HG02588 (cell line): ENCODE measurements around the gene DSCAM.
"Not testable (repeated sequence)": the region's sequence is repeated elsewhere in the genome, so short reads cannot be mapped to it uniquely, and the experiment has no call there.

ENCODE experiments used
- ATAC-seq: cut with Tn5 transposase; IDR thresholded peaks from one replicate; pipeline ENCODE4 v1.9.1; 2021; ENCODE audit warnings: mild to moderate bottlenecking, moderate library complexity; ENCODE audit not compliant: unreplicated experiment

Gene DSCAM

DNA sequence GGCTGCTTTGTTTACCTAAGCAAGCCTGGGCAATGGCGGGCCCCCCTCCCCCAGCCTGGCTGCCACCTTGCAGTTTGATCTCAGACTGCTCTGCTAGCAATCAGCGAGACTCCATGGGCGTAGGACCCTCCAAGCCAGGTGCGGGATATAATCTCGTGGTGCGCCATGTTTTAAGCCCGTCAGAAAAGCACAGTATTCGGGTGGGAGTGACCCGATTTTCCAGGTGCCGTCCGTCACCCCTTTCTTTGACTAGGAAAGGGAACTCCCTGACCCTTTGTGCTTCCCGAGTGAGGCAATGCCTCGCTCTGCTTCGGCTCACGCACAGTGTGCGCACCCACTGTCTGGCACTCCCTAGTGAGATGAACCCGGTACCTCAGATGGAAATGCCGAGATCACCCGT is 818.6 kb downstream of the DSCAM start:
- ATAC-seq = not testable (repeated sequence)

DNA sequence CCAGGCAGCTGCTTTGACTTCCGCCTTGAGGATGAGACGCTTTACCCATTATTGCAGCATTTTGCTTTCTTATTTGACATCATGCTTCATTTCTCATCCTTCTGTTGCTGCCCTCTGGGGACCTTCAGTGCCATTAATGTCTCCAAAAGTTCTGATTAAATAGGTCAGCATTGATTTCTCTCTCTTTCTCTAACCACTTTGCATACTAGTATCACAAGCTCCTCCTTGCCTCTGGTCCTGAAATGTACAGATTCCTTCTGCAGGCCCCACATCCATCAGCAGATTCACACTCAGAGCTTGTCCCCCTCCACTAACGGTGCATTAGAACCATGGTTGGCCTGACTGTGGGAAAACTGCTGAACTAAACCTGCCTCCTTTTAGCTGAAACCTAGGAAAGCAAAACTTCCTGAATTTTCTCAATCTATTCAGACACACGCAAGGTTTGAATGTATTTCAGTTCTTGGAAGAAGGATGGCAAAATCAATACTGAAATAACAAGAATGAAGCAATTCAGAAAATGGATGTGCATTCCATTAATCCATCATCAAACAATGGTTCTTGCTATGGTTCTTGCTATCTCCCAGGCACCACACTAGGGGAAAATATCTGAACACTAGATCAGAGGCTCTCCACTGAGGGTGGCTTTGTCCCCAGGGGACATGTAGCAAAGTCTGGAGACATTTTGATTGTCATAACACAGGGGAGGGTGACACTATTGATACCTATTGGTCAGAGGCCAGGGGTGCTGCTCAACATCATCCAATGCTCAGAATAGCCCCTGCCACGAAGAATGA is 825.2 kb downstream of the DSCAM start:
- ATAC-seq = no peak

DNA sequence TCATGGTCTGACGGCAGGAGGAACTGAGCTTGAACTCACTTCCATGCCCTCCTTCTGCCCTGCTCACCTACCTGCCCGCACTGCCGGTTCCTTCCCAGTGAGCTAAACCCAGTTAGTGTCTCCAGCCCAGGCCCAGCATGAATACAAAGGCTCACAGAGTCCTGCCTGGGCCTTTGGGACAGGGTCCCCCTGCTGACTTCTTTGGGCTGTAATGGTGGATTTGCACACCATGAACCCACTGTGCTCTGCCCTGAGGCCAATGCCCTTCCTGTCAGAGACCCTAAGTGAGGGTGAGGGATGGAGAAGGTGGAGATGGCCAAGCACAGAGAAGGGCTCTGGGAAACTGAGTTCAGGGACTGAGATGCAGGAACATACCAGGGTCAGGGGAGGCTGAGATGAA is 826.3 kb downstream of the DSCAM start:
- no peak for ATAC-seq

DNA sequence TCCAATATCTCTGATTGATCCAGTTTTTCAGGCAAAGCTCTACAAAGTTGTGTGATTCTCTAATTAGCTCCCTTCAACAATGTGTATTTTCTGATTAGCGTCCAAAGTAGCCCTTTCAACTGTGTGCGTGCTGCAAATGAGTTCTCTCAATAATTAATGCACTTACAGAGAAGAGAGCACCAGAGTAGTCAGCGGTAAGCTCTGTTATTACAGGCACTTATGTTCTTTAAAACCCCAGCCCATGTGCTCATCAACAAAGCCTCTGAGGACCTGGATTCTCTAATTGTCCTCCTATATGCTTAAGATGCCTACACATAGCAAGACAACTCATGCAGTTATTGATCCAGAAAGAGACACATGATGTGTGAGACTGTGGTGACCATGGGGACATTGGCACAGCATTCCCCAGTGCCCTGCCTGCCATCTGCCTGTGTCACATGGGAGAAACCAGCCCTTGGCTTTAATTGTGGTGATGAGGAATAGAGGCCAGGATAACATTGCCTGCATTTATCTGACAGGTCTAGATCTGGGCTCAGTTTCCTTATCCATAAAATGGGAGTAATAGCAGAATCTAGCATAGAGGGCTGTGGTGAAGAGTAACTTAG is 828.0 kb downstream of the DSCAM start:
- ATAC-seq = no peak

DNA sequence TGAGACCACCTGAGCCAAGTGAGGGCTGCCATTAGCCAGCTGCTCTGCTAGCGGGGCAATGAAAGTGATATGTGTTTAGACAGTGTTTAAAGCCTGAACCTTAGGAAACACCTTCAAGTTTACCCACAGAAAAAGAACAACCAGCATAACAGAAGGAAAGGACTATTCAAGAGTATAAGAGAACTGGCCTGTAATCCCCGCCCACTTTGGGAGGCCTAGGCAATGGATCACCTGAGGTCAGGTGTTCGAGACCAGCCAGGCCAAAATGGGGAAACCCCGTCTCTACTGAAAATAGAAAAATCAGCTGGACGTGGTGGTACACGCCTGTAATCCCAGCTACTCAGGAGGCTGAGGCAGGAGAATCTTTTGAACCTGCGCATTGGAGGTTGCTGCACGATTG is 830.3 kb downstream of the DSCAM start:
- no peak for ATAC-seq

DNA sequence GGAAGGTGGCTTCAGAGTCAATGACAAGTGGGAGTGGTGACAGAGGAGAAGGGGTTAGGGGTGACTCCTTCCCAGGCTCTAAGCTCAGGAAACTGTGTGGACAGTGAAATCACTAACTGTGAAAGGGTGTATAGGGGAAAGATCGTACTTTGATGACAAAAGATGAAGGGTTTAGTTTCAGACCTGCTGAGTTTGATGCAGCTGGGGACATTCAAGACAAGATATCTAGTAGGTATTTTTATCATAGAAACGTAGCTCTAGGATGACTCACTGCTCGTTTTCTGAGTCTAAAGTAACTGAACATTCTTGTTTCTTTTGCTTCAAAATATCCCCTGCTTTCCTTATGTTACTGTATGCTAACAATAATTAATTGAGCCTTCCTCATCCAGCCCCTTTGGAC is 830.7 kb downstream of the DSCAM start:
- ATAC-seq = no peak

DNA sequence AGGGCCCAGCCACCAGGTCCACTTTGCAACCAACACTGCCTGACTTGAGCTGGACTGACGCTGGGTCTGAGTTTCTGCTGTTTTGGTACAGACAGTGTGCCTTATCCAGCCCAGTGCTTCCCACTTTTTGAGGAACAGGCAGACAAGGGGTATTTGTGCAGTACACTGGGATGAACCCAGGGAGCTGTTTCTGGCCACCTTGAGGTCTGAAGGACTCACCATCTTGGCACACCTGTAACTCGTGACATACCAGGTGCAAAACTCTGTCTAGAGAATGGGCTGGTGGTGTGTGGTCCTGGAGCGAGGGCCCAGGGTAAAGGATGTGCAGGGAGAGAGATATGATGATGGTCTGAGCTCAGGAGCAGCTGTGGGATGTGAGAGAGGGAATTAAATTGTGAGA is 831.1 kb downstream of the DSCAM start:
- ATAC-seq = no peak

DNA sequence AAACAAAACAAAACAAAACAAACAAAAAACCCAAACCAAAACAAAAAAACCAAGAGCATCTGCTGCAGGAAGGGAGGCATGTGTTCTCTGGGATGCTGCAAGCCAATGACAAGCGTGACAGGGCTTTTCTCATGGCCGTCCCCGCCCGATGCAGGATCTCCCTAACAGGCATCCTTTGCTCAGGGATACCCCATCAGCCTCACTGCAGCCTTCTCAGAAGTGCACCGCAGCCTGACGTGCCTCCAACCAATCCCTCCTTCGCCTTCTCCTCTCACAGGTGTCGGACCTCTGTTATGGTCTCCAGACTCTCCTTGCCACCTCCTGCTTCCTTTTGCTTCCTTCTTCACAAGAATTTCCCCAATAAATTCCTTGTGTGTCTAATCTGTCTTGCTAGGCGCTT is 832.6 kb downstream of the DSCAM start:
- no peak for ATAC-seq

DNA sequence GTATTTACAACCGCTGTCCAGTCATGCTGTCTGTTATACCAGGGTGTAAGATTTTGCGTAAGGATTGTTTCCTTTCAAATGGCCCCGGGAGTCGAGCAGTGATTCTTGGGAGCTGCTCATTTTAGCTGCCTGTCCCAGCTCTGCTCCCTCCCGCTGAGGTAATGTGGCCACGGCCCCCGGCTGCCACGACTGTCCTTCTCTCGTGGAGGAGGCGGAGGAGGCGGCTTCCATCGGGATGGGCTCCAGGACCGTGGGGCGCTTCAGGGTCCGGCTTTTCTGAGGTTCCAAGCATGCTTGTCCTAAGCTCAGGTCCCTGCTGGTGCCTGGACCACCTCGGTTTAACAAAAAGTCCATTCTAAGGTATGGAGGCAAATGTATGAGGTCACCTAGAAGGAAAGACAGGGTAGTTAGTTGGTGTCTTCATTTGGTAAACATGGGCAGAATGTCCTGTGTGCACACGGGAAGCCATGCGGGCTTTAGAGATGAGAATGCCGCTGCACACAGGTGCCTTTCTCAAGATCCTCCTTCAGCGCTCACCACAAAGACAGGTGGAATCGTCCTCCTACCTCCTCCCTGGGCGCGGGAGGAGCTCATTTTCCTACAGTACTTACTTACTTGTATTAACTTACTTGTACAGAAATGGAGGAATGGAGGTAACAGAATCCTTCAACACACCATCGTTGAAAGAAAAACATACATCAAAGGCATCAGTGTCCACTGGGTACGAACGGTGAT is 833.8 kb downstream of the DSCAM start:
- no peak for ATAC-seq

DNA sequence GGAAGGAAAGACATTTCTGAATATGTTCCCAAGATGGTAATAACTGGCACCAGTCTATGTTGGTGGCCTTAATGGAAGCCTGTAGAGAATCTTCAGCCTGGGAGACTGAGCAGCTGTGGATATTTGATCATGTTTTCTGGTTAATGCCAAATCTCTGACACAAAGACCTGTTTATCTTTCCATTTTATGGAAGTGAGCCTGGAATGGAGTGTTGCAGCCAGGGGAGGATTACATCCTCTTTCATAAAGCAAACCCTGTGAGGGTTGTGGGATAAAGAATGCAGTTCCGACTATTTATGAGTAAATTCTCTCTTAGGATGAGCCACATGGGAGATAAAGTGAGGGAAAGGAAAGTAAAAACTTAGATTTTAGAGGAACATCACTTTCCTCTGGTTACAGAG is 835.6 kb downstream of the DSCAM start:
- ATAC-seq = no peak

DNA sequence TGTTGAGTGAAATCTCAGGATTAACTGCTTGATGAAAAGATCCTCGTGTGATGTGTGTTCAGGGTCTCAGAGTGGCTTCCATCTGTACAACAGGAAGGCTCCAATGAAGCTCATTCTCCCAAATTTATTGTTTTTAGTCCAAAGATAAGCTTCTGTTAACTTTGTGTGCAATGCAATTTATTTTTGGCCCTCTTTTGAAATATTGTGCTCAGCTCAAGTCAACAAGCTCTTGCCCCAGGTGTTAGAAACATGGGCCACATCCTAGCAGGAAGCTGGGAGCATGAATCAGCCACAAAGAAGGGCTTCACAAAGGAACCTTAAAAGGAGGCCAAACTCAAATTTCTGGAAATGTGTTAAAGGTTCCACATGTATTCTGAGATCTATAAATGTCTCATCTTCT is 844.0 kb downstream of the DSCAM start:
- no peak for ATAC-seq

DNA sequence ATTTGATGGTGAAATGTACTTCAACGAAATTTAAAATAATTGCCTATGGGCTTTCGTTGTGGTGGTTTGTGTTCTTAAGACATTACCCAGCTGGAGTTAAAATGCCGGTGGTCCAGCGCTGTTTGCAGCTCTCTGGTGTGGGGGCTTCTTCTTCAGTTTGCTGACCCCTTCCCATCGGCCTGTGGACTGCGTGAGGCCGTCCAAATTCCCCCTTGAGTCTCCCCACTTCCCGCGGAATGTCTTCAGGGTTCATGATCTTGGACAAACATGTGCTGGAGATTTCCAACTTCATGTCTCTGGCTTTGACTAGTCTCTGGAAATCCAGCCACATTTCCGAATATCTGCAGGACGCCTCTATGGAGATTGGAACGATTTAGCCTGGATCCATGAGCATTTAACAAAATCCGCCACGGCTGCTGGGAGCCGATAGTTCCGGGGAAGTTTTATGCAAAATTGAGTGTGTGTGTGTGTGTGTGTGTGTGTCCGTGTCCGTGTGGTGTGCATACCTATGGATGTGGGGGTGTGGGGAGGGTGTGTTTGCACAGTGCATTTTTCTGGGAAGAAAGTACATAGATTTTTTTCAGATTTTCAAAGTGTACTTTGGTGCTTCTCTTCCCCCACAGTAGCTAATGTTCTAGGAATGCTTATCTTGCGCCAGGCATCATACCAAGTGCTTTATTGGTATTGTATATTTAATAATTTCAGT is 862.5 kb downstream of the DSCAM start:
- ATAC-seq = no peak

DNA sequence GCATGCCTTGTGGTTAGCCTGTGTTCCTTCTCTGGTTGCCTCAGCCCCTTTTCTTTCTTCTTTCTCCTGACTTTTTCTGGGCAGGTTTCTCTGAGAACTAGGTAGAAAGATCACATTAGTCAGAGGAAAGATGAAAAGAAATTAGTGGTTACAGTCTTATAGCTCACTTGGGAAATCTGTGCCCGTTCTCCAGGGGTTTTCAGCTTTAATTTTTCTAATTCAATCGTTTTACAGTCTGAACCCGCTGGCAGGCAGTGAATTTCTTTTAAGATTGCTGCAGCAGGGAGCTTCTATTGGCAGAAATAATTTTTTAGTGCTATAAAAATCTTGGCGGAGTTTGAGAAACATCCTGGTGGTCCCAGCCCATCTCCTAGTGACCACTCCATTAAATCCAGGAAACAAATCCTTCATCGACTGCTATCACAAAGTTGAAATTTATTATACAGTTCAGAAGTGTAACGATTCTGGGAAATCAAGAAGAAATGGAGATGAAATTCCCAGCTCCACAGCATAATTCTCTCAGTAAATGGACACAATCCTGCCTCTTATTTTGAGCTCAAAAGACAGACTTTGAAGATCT is 866.6 kb downstream of the DSCAM start:
- no peak for ATAC-seq

DNA sequence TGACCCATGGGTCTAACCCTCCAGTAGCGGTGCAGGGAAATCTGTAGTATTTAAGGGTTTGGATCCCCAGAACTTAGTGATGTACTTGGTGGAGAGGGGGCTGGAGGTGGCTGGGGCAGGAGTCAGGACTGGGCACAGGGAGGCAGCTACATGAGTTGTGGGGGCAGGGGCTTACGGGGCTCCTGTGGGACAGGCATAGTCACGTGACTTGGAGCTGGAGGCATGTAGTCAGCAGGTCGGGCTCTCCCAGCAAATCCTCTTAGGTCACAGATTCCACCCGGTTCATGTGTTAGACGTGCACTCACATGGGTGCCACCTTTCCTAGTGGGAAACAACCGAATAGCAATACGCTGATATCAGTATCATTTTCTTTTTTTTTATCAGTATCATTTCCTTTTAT is 867.6 kb downstream of the DSCAM start:
- ATAC-seq = no peak

DNA sequence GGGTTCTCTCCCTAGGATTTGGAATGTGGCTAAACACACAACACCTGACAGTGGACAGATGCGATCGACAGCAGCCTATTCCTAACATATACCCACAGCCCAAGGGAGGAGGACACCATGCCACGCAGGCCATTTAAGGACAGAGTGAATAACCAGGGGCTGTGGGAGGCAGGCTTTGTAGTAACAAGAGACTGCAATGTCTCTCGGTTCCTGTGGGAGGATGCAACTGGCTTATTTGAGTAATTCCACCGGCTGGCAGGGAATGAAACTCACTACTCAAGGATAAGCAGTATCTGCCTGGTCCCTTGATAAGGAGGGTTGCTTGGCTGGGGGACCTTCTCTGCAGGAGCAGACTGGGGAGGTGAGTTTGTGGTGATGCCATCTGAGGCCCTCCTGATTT is 870.2 kb downstream of the DSCAM start:
- no peak for ATAC-seq

DNA sequence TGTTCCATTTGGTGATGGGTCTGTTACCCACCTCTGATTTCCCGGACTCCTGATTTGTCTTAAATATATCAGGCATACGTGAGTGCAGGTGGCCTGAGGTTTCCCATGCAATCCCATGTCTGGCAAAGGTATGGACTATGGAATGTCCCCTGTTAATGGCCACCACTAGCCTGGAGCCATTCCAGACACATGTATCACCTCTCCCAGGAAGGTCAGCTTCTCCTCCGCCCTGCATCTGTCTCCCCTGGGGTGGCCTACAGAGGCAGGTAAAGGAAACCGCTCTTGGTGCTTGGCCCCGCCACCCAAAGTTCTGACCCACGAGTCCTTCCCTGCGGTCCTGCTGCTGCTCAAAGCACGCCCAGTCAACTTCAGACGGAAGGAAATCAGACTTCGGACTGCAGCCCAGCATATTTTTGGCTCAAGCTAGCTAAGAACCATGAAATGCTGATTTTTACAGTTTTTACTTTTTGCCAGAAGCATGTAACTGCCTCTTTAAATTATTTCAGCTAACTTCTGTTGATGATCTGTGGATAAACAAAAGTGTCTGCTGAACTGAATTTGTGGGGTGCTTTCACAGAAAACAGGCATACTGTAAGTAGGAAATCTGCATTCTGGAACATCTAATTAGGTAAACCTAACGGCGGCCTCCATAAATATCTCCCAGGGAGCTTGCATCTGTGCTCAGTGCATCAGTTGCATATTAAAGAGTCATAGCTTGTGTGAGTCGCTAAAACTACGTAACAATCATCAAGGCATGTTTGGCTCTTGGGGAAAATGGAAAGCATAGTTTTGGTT is 873.8 kb downstream of the DSCAM start:
- ATAC-seq = no peak

DNA sequence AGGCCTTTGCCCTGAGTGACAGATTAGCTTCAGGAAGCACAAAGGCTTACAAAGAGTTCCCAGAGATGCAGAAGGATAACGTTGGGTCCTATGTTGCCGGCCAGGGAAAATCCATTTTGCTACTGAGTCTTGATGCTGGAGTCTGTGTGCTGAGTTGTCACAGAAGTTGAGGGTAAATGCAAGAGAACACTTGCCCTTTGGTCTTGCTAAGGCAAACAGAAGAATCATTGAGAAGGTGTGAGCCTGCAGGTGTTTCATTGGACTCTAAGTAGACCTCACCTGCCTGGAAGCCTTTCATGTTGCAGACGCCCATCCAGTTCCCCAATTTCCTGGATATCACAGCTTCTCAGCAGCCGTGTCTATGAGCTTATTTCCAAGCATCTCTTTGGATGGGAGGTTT is 874.5 kb downstream of the DSCAM start:
- ATAC-seq = no peak

DNA sequence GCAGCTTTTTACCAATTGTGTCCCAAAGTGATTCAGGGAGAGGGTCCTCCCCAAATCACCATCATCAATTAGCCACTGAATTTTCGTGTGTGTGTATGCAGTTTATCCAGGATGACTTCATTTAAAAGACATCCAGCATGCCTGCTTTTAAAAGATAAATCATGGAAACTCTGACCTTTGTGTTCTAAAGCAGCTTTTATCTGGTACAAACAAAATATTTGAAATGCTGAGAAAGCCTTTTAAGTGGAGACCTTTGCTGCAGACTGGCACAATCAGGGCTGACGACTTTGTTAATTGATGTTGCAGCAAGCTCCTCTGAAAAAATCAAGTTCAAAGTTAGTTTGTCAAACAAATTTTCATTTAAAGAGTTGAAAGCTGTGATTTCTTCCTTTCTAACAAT is 875.0 kb downstream of the DSCAM start:
- no peak for ATAC-seq

DNA sequence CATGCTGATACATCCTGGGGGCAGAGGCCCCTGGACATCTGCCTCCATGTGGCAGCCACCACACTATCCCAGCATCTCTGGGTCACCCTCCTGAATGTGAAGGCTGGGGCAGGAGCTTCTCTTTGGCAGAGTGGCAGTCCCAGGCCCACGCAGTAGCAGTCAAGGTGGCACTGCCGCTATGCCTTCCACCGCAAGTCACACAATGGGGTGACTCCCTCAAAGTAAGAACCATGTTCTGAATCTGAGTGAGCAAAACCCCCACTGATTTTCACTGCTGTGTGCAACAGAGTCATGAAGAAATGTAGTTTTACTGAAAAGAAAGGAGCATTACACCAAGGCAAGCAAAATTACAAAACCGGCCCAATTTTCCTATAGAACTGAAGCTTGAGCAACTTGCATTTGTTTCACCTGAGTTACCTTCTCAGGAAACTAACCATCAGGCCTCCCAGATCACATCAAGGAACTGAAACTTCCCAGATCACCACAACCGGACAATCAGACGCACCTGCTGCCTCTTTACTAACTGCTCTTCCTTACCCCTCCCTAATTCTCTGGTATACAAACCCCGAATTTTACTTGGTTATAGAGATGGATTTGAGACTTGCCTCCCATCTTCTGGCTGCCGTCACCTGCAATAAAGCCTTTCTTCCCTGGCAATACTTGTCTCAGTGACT is 877.1 kb downstream of the DSCAM start:
- no peak for ATAC-seq

DNA sequence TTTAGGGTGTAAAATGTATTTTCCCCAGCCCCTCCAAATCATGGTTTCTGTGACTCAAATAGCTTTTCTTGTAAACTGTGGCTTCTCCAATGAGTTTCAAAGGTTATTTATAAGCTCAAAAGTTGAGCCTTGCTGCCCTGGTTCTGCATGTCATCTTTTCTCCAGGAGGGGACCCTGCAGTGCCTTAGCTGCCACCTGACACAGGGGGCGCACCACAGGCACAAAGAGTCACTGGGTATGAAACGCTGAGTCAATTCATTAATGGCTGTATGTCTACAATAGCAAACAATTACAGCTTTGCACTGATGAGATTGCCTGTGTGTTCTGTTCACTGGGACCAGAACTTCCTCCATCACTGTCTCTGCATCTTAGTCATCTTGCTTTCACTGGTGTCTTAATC is 878.9 kb downstream of the DSCAM start:
- no peak for ATAC-seq
